Nephron (organoid): ENCODE measurements around the gene HMCN1.

Experiments used
- H3K27ac Mint-ChIP-seq, 3 experiments: 2 replicates each; pipeline ENCODE4 v1.8.0; 2020; ENCODE audit warnings: mixed read lengths in 3 of 3, mild to moderate bottlenecking in 2 of 3, moderate library complexity in 1 of 3
- H3K27me3 Mint-ChIP-seq: 2 replicates; pipeline ENCODE4 v1.8.0; 2021; ENCODE audit warnings: low read depth, mild to moderate bottlenecking, moderate library complexity, mixed read lengths
- H3K36me3 Mint-ChIP-seq: 2 replicates; pipeline ENCODE4 v1.8.0; 2020; ENCODE audit warnings: low read depth, mixed read lengths
- H3K4me1 Mint-ChIP-seq: 2 replicates; pipeline ENCODE4 v1.8.0; 2020; ENCODE audit warnings: mixed read lengths
- H3K4me3 Mint-ChIP-seq, 3 experiments: 2 replicates each; pipeline ENCODE4 v1.8.0; 2020; ENCODE audit warnings: mild to moderate bottlenecking in 3 of 3, mixed read lengths in 3 of 3, moderate library complexity in 2 of 3
- H3K9me3 Mint-ChIP-seq: 2 replicates; pipeline ENCODE4 v1.8.0; 2020; ENCODE audit warnings: mixed read lengths
- CTCF ChIP-seq, 3 experiments: fragments of 200-600 bp; sonication (generic); IDR thresholded peaks; one replicate each; pipeline ENCODE4 v1.5.0; 2021; ENCODE audit warnings: antibody characterized with exemption in 3 of 3; ENCODE audit not compliant: unreplicated experiment in 3 of 3

Gene HMCN1

GRCh38 chr1:185795181-185795580 lies 61.0 kb downstream of the HMCN1 start:
- Mint-ChIP-seq H3K4me1 (peaks cover 2% of the 10 kb centered on the region), H3K27ac (no peak overlapping the region), H3K36me3 (peaks cover 19% of the 10 kb centered on the region), H3K27me3 (no peaks in the 10 kb centered on the region), H3K4me3 (no peak overlapping the region), H3K9me3 (peaks cover 19% of the 10 kb centered on the region)
- TF ChIP-seq CTCF (IDR thresholded peaks at IDR 0.05; ENCODE audit: unreplicated experiment in 3 of 3) = no peak

GRCh38 chr1:185798505-185798904 lies 64.3 kb downstream of the HMCN1 start:
- H3K4me1 Mint-ChIP-seq = peaks cover 4% of the 10 kb centered on the region
- no peaks in the 10 kb centered on the region for H3K27me3 Mint-ChIP-seq
- peaks cover 20% of the 10 kb centered on the region for H3K9me3 Mint-ChIP-seq
- H3K4me3 Mint-ChIP-seq = no peak overlapping the region
- H3K27ac Mint-ChIP-seq = no peak overlapping the region
- TF ChIP-seq CTCF (IDR thresholded peaks at IDR 0.05; ENCODE audit: unreplicated experiment in 3 of 3) = no peak
- H3K36me3 Mint-ChIP-seq = peaks cover 19% of the 10 kb centered on the region

- H3K36me3 Mint-ChIP-seq = peaks cover 3% of the 10 kb centered on the region
- no peaks in the 10 kb centered on the region for H3K27me3 Mint-ChIP-seq
- H3K4me3 Mint-ChIP-seq = no peak overlapping the region
- TF ChIP-seq CTCF (IDR thresholded peaks at IDR 0.05; ENCODE audit: unreplicated experiment in 3 of 3) = no peak
- H3K4me1 Mint-ChIP-seq = peaks cover 7% of the 10 kb centered on the region
- H3K9me3 Mint-ChIP-seq = peaks cover 7% of the 10 kb centered on the region
- H3K27ac Mint-ChIP-seq = peak overlapping the region in 1 of 3 experiments; percentile 50
These were observed 69.0 kb downstream of the HMCN1 start for GRCh38 chr1:185803241-185803640.

GRCh38 chr1:185804206-185804605 lies 70.0 kb downstream of the HMCN1 start:
- peak overlapping the region in 1 of 3 experiments; percentile 63 for H3K27ac Mint-ChIP-seq
- no peaks in the 10 kb centered on the region for H3K36me3 Mint-ChIP-seq
- H3K27me3 Mint-ChIP-seq = no peaks in the 10 kb centered on the region
- H3K4me3 Mint-ChIP-seq = no peak overlapping the region
- H3K9me3 Mint-ChIP-seq = peaks cover 3% of the 10 kb centered on the region
- H3K4me1 Mint-ChIP-seq = peaks cover 7% of the 10 kb centered on the region
- TF ChIP-seq CTCF (IDR thresholded peaks at IDR 0.05; ENCODE audit: unreplicated experiment in 3 of 3) = no peak

- H3K9me3 Mint-ChIP-seq = peaks cover 3% of the 10 kb centered on the region
- no peak overlapping the region for H3K4me3 Mint-ChIP-seq
- no peak for TF ChIP-seq CTCF (IDR thresholded peaks at IDR 0.05; ENCODE audit: unreplicated experiment in 3 of 3)
- H3K36me3 Mint-ChIP-seq = no peaks in the 10 kb centered on the region
- peak overlapping the region in 1 of 3 experiments; percentile 63 for H3K27ac Mint-ChIP-seq
- H3K4me1 Mint-ChIP-seq = peaks cover 7% of the 10 kb centered on the region
- H3K27me3 Mint-ChIP-seq = no peaks in the 10 kb centered on the region
These were observed 70.4 kb downstream of the HMCN1 start for GRCh38 chr1:185804608-185805007.

GRCh38 chr1:185807275-185807674 lies 73.1 kb downstream of the HMCN1 start:
- Mint-ChIP-seq H3K27ac (no peak overlapping the region), H3K27me3 (no peaks in the 10 kb centered on the region), H3K4me1 (peaks cover 7% of the 10 kb centered on the region), H3K4me3 (no peak overlapping the region), H3K9me3 (no peaks in the 10 kb centered on the region), H3K36me3 (no peaks in the 10 kb centered on the region)
- TF ChIP-seq CTCF (IDR thresholded peaks at IDR 0.05; ENCODE audit: unreplicated experiment in 3 of 3) = no peak
